ACC112 (cell line): ENCODE results near the gene COBL.

ENCODE experiments used
- H2AFZ ChIP-seq: fragments of 200-600 bp; sonication (generic); one replicate; pipeline ENCODE4 v1.6.0; 2017; ENCODE audit warnings: antibody characterized with exemption, low read length; ENCODE audit not compliant: unreplicated experiment
- H3K27ac ChIP-seq: fragments of 200-600 bp; sonication (generic); 2 replicates; pipeline ENCODE4 v1.5.1; 2014; ENCODE audit warnings: low read depth, mild to moderate bottlenecking, antibody characterized with exemption, low read length, moderate library complexity
- H3K27me3 ChIP-seq: fragments of 200-600 bp; sonication (generic); 2 replicates; pipeline ENCODE4 v1.6.1; 2014; ENCODE audit warnings: mild to moderate bottlenecking, antibody characterized with exemption, low read length, moderate library complexity, mixed read lengths; ENCODE audit not compliant: insufficient read depth
- H3K36me3 ChIP-seq: fragments of 200-600 bp; sonication (generic); 2 replicates; pipeline ENCODE4 v1.6.1; 2016; ENCODE audit warnings: mild to moderate bottlenecking, antibody characterized with exemption, low read length, moderate library complexity, mixed read lengths; ENCODE audit not compliant: insufficient read depth
- H3K4me1 ChIP-seq: fragments of 200-600 bp; sonication (generic); one replicate; pipeline ENCODE4 v1.6.1; 2016; ENCODE audit warnings: low read length, mixed read lengths; ENCODE audit not compliant: insufficient read depth, unreplicated experiment, control insufficient read depth
- H3K4me3 ChIP-seq: fragments of 200-600 bp; sonication (generic); 2 replicates; pipeline ENCODE4 v1.5.1; 2014; ENCODE audit warnings: mild to moderate bottlenecking, low read depth, low read length
- H3K79me2 ChIP-seq: fragments of 200-600 bp; sonication (generic); one replicate; pipeline ENCODE4 v1.6.0; 2016; ENCODE audit warnings: low read length; ENCODE audit not compliant: control insufficient read depth, unreplicated experiment, insufficient read depth

The COBL gene

DNA sequence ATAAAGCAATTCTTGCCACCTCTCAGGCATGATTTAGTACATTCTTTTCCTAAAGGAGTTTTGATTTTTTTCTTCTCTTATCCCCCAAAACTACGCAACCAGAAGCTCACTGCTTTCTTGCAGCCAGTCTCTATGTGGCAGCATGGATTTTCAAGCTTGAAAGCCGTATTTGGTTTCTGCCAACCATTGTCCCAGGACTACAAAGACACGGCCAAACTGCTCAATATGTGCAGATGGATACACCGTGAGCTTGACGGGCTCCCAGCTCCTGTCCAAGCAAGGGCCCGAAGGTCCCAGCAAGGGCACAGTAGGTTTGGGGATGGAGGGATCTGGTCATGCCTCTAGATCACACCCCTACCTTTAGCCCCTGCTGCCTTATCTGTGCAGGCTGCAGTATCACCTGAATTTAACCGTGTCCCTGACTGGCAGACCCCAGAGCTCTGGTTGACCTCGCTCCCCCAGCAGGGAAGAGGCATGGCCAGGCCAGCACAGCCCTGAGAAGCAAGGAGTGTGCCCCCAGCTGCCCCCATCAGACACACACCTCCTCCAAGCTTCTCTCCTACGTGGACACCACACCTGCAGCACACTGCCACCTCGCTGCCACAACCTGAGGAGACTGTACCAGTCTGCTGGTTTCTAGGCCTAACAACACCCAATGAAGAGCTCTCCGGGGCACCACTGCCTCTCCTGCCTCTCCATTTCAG, 86.8 kb downstream of the COBL start:
- Histone ChIP-seq H3K27ac (no peak overlapping the region), H3K27me3 (peaks cover 23% of the 10 kb centered on the region), H3K79me2 (no peaks in the 10 kb centered on the region), H2AFZ (no peak overlapping the region), H3K4me3 (no peak overlapping the region), H3K36me3 (no peaks in the 10 kb centered on the region), H3K4me1 (no peaks in the 10 kb centered on the region)

DNA sequence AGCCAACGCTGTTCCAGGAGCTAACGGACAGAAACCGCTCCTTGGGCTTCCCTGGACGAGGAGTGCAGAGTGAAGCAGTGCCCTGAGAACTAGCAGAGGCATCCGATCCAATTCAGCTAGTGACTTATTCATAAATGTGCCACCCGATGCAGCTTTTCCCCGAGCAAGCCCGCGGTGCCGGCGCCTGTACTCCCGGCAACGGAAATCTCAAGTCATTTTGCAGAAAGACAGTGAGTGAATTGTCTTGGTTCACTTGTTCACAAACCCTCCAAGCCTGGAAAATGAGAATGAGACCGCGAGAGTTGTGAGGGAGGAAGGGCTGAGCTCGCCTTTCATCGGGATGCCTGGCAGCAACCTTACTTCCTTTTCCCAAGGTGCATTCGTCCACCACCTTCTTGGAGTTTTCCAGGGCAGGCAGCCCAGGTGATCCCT, 87.5 kb downstream of the COBL start:
- no peaks in the 10 kb centered on the region for H3K36me3 ChIP-seq
- H3K79me2 ChIP-seq = no peaks in the 10 kb centered on the region
- peaks cover 23% of the 10 kb centered on the region for H3K27me3 ChIP-seq
- no peaks in the 10 kb centered on the region for H3K4me1 ChIP-seq
- no peak overlapping the region for H2AFZ ChIP-seq
- no peak overlapping the region for H3K27ac ChIP-seq
- no peak overlapping the region for H3K4me3 ChIP-seq

DNA sequence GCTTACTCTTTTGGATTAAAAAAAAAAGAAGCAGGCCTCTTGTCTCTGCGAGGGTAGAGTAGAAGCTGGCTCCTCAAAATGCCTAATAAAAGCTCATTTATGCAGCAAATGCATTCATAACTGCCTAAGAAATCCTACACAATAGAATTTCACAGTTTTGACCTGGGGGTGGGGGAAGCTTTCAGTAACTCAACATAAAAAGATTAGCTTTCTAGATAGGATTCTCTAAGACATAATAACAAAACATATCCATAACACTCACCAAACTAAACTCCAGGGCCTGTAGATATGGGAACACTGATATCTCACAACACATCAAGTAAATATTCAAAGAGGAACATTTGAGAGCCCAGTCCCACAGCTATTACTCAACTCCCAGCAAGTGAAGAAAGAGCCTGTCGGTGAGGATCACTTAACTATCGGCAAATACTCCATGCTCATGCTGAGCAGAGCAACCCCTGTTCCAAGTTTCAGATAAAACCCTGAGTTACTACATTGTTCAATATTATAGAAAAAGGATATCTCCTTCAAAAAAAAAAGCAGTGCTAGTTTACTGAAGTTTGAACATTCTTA, 88.1 kb downstream of the COBL start:
- Histone ChIP-seq H3K4me3 (no peak overlapping the region), H3K27ac (no peak overlapping the region), H2AFZ (no peak overlapping the region), H3K79me2 (no peaks in the 10 kb centered on the region), H3K27me3 (peaks cover 23% of the 10 kb centered on the region), H3K4me1 (no peaks in the 10 kb centered on the region), H3K36me3 (no peaks in the 10 kb centered on the region)

DNA sequence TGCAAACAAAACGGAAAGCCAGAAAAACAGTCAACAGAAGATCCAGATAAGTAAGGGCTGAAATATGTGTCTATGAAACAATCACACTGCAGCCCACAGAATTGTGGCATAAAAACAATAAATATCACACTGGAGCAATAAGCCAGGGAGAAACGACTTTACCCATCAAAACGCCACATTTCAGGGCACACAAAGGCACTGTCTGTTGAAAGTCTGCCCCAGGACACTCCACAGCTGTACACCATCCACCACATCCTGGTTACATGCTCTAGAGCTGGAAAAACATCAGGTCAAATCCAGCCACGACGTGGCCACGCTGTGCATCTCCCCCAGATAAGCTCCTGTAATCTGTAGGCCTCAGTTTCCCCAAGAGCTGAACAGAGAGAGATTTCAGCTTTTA, 88.7 kb downstream of the COBL start:
- H3K27ac ChIP-seq = no peak overlapping the region

GRCh38 chr7:51226916-51227535, 89.6 kb downstream of the COBL start:
- H2AFZ ChIP-seq = no peak overlapping the region
- H3K4me1 ChIP-seq = no peaks in the 10 kb centered on the region
- no peak overlapping the region for H3K27ac ChIP-seq
- no peaks in the 10 kb centered on the region for H3K79me2 ChIP-seq
- peaks cover 26% of the 10 kb centered on the region for H3K27me3 ChIP-seq
- no peaks in the 10 kb centered on the region for H3K36me3 ChIP-seq
- H3K4me3 ChIP-seq = no peak overlapping the region

More for the DNA sequence above, 88.7 kb downstream of the COBL start:
- Histone ChIP-seq H3K4me1 (no peaks in the 10 kb centered on the region), H3K27me3 (peaks cover 23% of the 10 kb centered on the region), H3K79me2 (no peaks in the 10 kb centered on the region), H3K36me3 (no peaks in the 10 kb centered on the region), H2AFZ (no peak overlapping the region), H3K4me3 (no peak overlapping the region)

GRCh38 chr7:51226063-51226755, 90.4 kb downstream of the COBL start:
- H3K4me3 ChIP-seq = no peak overlapping the region
- H3K4me1 ChIP-seq = no peaks in the 10 kb centered on the region
- H3K27me3 ChIP-seq = peaks cover 26% of the 10 kb centered on the region
- no peak overlapping the region for H2AFZ ChIP-seq
- no peak overlapping the region for H3K27ac ChIP-seq
- H3K79me2 ChIP-seq = no peaks in the 10 kb centered on the region
- H3K36me3 ChIP-seq = no peaks in the 10 kb centered on the region

- H3K4me1 ChIP-seq = no peaks in the 10 kb centered on the region
- no peaks in the 10 kb centered on the region for H3K36me3 ChIP-seq
- no peak overlapping the region for H3K27ac ChIP-seq
- peaks cover 21% of the 10 kb centered on the region for H3K27me3 ChIP-seq
- no peak overlapping the region for H2AFZ ChIP-seq
- no peak overlapping the region for H3K4me3 ChIP-seq
- H3K79me2 ChIP-seq = no peaks in the 10 kb centered on the region
Observed at GRCh38 chr7:51224811-51225595, 91.6 kb downstream of the COBL start.

- no peaks in the 10 kb centered on the region for H3K4me1 ChIP-seq
- H3K36me3 ChIP-seq = no peaks in the 10 kb centered on the region
- no peak overlapping the region for H2AFZ ChIP-seq
- no peak overlapping the region for H3K4me3 ChIP-seq
- 0 out of 2 replicates have a peak, but pooled peaks cover 7% of the 10 kb centered on the region for H3K27me3 ChIP-seq
- no peaks in the 10 kb centered on the region for H3K79me2 ChIP-seq
- H3K27ac ChIP-seq = no peak overlapping the region
Observed at GRCh38 chr7:51223505-51223904, 93.1 kb downstream of the COBL start.

- Histone ChIP-seq H3K27me3 (0 out of 2 replicates have a peak, but pooled peaks cover 5% of the 10 kb centered on the region), H2AFZ (no peak overlapping the region), H3K4me1 (no peaks in the 10 kb centered on the region), H3K79me2 (no peaks in the 10 kb centered on the region), H3K27ac (no peak overlapping the region), H3K36me3 (no peaks in the 10 kb centered on the region), H3K4me3 (no peak overlapping the region)
Observed at GRCh38 chr7:51222916-51223315, 93.7 kb downstream of the COBL start.

- Histone ChIP-seq H2AFZ (no peak overlapping the region), H3K4me1 (no peaks in the 10 kb centered on the region), H3K27ac (no peak overlapping the region), H3K36me3 (no peaks in the 10 kb centered on the region), H3K27me3 (0 out of 2 replicates have a peak, but pooled peaks cover 3% of the 10 kb centered on the region), H3K4me3 (no peak overlapping the region), H3K79me2 (no peaks in the 10 kb centered on the region)
Observed at GRCh38 chr7:51220226-51220625, 96.4 kb downstream of the COBL start.
